CD8-positive, alpha-beta memory T cell (primary cell): Measurements from ENCODE around the gene SF1. TPM values are rescaled to one million over a fixed set of nuclear protein-coding genes. Genes with fewer than 3 reads are reported as not detected.
"Not testable (repeated sequence)": the region's sequence is repeated elsewhere in the genome, so short reads cannot be mapped to it uniquely, and the experiment has no call there.

ENCODE experiments used
- CTCF ChIA-PET: fragments of 350-600 bp; sonication (Branson Sonifier 250); formaldehyde crosslinking; loops from one replicate; lab custom pipeline; 2021; ENCODE audit warnings: antibody characterized with exemption; lab: Charles Lee
- POLR2A ChIA-PET: fragments of 350-600 bp; sonication (Branson Sonifier 250); formaldehyde crosslinking; loops from one replicate; lab custom pipeline; 2021; ENCODE audit warnings: antibody characterized with exemption; lab: Charles Lee
- DNase-seq, 5 donors: peaks; one replicate each; pipeline versions ENCODE4 v3.0.0 to v3.0.0-alpha.2; 2020 to 2022; ENCODE audit warnings: mixed read lengths in 1 of 5
- H3K27ac ChIP-seq: one replicate; pipeline ENCODE4 v1.7.0; 2013; ENCODE audit warnings: low read depth, mild to moderate bottlenecking, low read length, moderate library complexity
- H3K27me3 ChIP-seq: 2 replicates; pipeline ENCODE4 v1.7.0; 2013; ENCODE audit warnings: low read length, mild to moderate bottlenecking; ENCODE audit not compliant: insufficient read depth, poor library complexity, severe bottlenecking
- H3K36me3 ChIP-seq: 2 replicates; pipeline ENCODE4 v1.7.0; 2013; ENCODE audit warnings: mild to moderate bottlenecking, low read length, moderate library complexity; ENCODE audit not compliant: insufficient read depth
- H3K4me1 ChIP-seq: 2 replicates; pipeline ENCODE4 v1.7.0; 2013; ENCODE audit warnings: mild to moderate bottlenecking, low read length, moderate library complexity; ENCODE audit not compliant: insufficient read depth
- H3K4me3 ChIP-seq: 2 replicates; pipeline ENCODE4 v1.7.0; 2013; ENCODE audit warnings: mild to moderate bottlenecking, low read length
- H3K9me3 ChIP-seq: 2 replicates; pipeline ENCODE4 v1.7.0; 2013; ENCODE audit warnings: mild to moderate bottlenecking, low read length
- H3K27ac Mint-ChIP-seq, 8 donors: one replicate each; pipeline ENCODE4 v1.8.0; 2020 to 2021; ENCODE audit warnings: mixed read lengths in 8 of 8, mild to moderate bottlenecking in 6 of 8, inconsistent platforms in 3 of 8, moderate library complexity in 3 of 8
- H3K27me3 Mint-ChIP-seq, 2 donors: one replicate each; pipeline ENCODE4 v1.8.0; 2020 to 2021; ENCODE audit warnings: mixed read lengths in 2 of 2, mild to moderate bottlenecking in 1 of 2, moderate library complexity in 1 of 2
- H3K36me3 Mint-ChIP-seq, 3 donors: one replicate each; pipeline ENCODE4 v1.8.0; 2020 to 2021; ENCODE audit warnings: mixed read lengths in 3 of 3, inconsistent platforms in 1 of 3, mild to moderate bottlenecking in 1 of 3
- H3K4me1 Mint-ChIP-seq, 3 donors: one replicate each; pipeline ENCODE4 v1.8.0; 2020 to 2021; ENCODE audit warnings: mixed read lengths in 3 of 3, inconsistent platforms in 1 of 3, mild to moderate bottlenecking in 1 of 3
- H3K4me3 Mint-ChIP-seq, 7 donors: one replicate each; pipeline ENCODE4 v1.8.0; 2020 to 2021; ENCODE audit warnings: mixed read lengths in 7 of 7, mild to moderate bottlenecking in 6 of 7, moderate library complexity in 4 of 7, inconsistent platforms in 2 of 7
- H3K9me3 Mint-ChIP-seq, 5 donors: one replicate each; pipeline ENCODE4 v1.8.0; 2020 to 2022; ENCODE audit warnings: mixed read lengths in 5 of 5, mild to moderate bottlenecking in 3 of 5, moderate library complexity in 2 of 5, inconsistent platforms in 1 of 5
- polyA plus RNA-seq: library from polyadenylated mRNA; unstranded; fragments of 300-500 nt; fragmentation: Illumina TruSeq; gene quantifications from one replicate; pipeline ENCODE4 v1.2.3, GENCODE V29; 2021
- total RNA-seq, 2 experiments: library from RNA; stranded (reverse); gene quantifications; one replicate each; pipeline ENCODE4 v1.2.3, GENCODE V29; 2021

Gene SF1, protein sequence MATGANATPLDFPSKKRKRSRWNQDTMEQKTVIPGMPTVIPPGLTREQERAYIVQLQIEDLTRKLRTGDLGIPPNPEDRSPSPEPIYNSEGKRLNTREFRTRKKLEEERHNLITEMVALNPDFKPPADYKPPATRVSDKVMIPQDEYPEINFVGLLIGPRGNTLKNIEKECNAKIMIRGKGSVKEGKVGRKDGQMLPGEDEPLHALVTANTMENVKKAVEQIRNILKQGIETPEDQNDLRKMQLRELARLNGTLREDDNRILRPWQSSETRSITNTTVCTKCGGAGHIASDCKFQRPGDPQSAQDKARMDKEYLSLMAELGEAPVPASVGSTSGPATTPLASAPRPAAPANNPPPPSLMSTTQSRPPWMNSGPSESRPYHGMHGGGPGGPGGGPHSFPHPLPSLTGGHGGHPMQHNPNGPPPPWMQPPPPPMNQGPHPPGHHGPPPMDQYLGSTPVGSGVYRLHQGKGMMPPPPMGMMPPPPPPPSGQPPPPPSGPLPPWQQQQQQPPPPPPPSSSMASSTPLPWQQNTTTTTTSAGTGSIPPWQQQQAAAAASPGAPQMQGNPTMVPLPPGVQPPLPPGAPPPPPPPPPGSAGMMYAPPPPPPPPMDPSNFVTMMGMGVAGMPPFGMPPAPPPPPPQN
- total RNA-seq (100 to 1,000 TPM; 403 to 423 TPM), polyA plus RNA-seq (176 TPM)

GRCh38 chr11:64778473-64779298, at the start of gene SF1:
SF1 (minus strand) TSS chr11:64778542; CDS start chr11:64778392, 150 bp downstream.
- Histone ChIP-seq H3K27me3 (no peaks in the 10 kb centered on the region), H3K4me1 (peaks cover 53% of the 10 kb centered on the region), H3K36me3 (peaks cover 31% of the 10 kb centered on the region), H3K4me3 (peak within 1 kb of the TSS; percentile 99), H3K9me3 (no peaks in the 10 kb centered on the region), H3K27ac (peak within 1 kb of the TSS; percentile 98)
- Mint-ChIP-seq H3K4me3 (peak within 1 kb of the TSS; percentile 90 to 96 (median 95)), H3K27me3 (peaks cover 0 to 7% of the 10 kb centered on the region in 2 donors), H3K4me1 (peaks cover 58 to 64% (median 63%) of the 10 kb centered on the region in 3 donors), H3K9me3 (no peaks in the 10 kb centered on the region), H3K27ac (peak within 1 kb of the TSS; percentile 97 to 100 (median 99)), H3K36me3 (peaks cover 22 to 47% (median 28%) of the 10 kb centered on the region in 3 donors)
- POLR2A ChIA-PET = interaction anchor here (0.6 to 6.6 kb wide), 38 partner anchors 8 to 1218 kb away, joined by 3 to 158 read pairs (median 6); partner anchors contain the start of genes BAD, CDC42BPG, FAU and MALAT1
- CTCF ChIA-PET = interaction anchor here (0.6 to 26.7 kb wide), 13 partner anchors 9 to 104 kb away, joined by 3 to 441 read pairs (median 4); partner anchors contain the start of genes PYGM and RASGRP2
- DNase-seq = peak; percentile 98 to 100 (median 100)

DNA sequence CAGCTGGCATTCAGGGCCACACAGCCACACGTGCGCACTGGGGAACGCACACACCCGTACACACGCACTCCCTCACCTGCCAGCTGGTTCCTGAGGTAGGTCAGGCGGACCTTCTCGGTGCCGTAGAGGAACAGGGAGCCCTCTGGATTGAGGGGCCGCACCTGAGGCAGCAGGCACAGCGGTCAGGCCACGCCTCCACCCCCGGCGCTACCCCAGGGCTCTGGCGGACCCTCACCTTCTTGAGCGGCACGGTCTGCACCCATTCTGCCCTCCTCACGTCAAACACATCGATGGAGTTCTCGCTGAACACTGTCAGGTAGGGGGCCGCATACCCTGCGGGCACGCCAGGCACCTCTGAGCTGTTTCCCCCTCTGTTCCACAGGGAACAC, 49.1 kb upstream of the SF1 start:
- CTCF ChIA-PET = no interaction called here
- H3K9me3 Mint-ChIP-seq = no peaks in the 10 kb centered on the region

GRCh38 chr11:64826578-64827450, 48.5 kb upstream of the SF1 start:
- H3K9me3 Mint-ChIP-seq = no peaks in the 10 kb centered on the region
- Histone ChIP-seq H3K27ac (no peak overlapping the region), H3K4me3 (no peak overlapping the region), H3K9me3 (no peaks in the 10 kb centered on the region), H3K4me1 (no peaks in the 10 kb centered on the region), H3K27me3 (no peaks in the 10 kb centered on the region), H3K36me3 (no peaks in the 10 kb centered on the region)
- DNase-seq = no peak
- peaks cover 0 to 1% of the 10 kb centered on the region in 2 donors for H3K27me3 Mint-ChIP-seq
- CTCF ChIA-PET = interaction anchor here (1.1 to 1.6 kb wide), 2 partner anchors 19 to 67 kb away, joined by 4 to 8 read pairs; no protein-coding TSS in a partner anchor
- no peak overlapping the region for H3K4me3 Mint-ChIP-seq
- H3K36me3 Mint-ChIP-seq = peaks cover 2 to 42% (median 3%) of the 10 kb centered on the region in 3 donors
- peaks cover 0 to 2% (median 0%) of the 10 kb centered on the region in 3 donors for H3K4me1 Mint-ChIP-seq
- POLR2A ChIA-PET = no interaction called here
- H3K27ac Mint-ChIP-seq = no peak overlapping the region

More for the DNA sequence above, 49.1 kb upstream of the SF1 start:
- Histone ChIP-seq H3K9me3 (no peaks in the 10 kb centered on the region), H3K27ac (no peak overlapping the region), H3K4me1 (no peaks in the 10 kb centered on the region), H3K36me3 (no peaks in the 10 kb centered on the region), H3K4me3 (no peak overlapping the region), H3K27me3 (no peaks in the 10 kb centered on the region)
- no peak for DNase-seq
- Mint-ChIP-seq H3K27me3 (peaks cover 0 to 1% of the 10 kb centered on the region in 2 donors), H3K27ac (no peak overlapping the region), H3K4me3 (no peak overlapping the region), H3K36me3 (peaks cover 2 to 48% (median 3%) of the 10 kb centered on the region in 3 donors), H3K4me1 (peaks cover 0 to 2% (median 0%) of the 10 kb centered on the region in 3 donors)
- POLR2A ChIA-PET = no interaction called here

- H3K4me1 Mint-ChIP-seq = peaks cover 0 to 2% (median 0%) of the 10 kb centered on the region in 3 donors
- no peaks in the 10 kb centered on the region for H3K36me3 ChIP-seq
- ChIA-PET CTCF (interaction anchor here (1.1 to 1.6 kb wide), 2 partner anchors 20 to 68 kb away, joined by 4 to 8 read pairs; no protein-coding TSS in a partner anchor), POLR2A (no interaction called here)
- no peak overlapping the region for H3K27ac Mint-ChIP-seq
- H3K4me3 ChIP-seq = no peak overlapping the region
- no peaks in the 10 kb centered on the region for H3K9me3 Mint-ChIP-seq
- peaks cover 2 to 38% (median 3%) of the 10 kb centered on the region in 3 donors for H3K36me3 Mint-ChIP-seq
- no peaks in the 10 kb centered on the region for H3K9me3 ChIP-seq
- DNase-seq = no peak
- no peak overlapping the region for H3K4me3 Mint-ChIP-seq
- H3K27me3 ChIP-seq = no peaks in the 10 kb centered on the region
- no peaks in the 10 kb centered on the region for H3K4me1 ChIP-seq
- H3K27ac ChIP-seq = no peak overlapping the region
- H3K27me3 Mint-ChIP-seq = peaks cover 0 to 1% of the 10 kb centered on the region in 2 donors
These were observed 47.7 kb upstream of the SF1 start for GRCh38 chr11:64826062-64826461.

- Mint-ChIP-seq H3K36me3 (peaks cover 2 to 26% (median 3%) of the 10 kb centered on the region in 3 donors), H3K27ac (peak overlapping the region in 1 of 8 donors; percentile 70), H3K27me3 (peaks cover 0 to 1% of the 10 kb centered on the region in 2 donors), H3K4me3 (no peak overlapping the region), H3K4me1 (peaks cover 0 to 2% (median 0%) of the 10 kb centered on the region in 3 donors), H3K9me3 (no peaks in the 10 kb centered on the region)
- Histone ChIP-seq H3K27me3 (no peaks in the 10 kb centered on the region), H3K4me3 (no peak overlapping the region), H3K36me3 (no peaks in the 10 kb centered on the region), H3K9me3 (no peaks in the 10 kb centered on the region), H3K4me1 (no peaks in the 10 kb centered on the region), H3K27ac (no peak overlapping the region)
- DNase-seq = no peak
- CTCF ChIA-PET = no interaction called here
- POLR2A ChIA-PET = no interaction called here
These were observed 45.3 kb upstream of the SF1 start for GRCh38 chr11:64823568-64824119.

DNA sequence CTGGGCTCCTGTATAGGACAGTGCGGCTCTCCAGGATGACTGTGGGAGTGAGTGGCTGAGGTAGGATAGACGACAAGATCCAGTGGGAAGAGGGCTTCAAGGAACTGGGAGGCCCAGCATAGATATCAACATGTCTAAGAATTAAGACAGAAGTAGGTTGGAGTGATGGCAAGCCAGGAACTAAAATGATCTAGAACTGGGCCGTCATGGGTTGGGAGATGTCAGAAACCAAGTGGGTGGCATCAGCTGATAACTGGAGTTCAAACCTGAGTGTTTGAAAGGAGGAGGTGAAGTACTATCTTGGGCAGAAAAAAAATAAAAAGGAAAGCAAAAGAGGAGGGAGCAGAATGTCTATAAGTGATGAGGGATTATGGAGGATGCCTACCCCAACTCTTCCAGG, 39.1 kb upstream of the SF1 start:
- Mint-ChIP-seq H3K36me3 (no peaks in the 10 kb centered on the region), H3K4me1 (no peaks in the 10 kb centered on the region), H3K27ac (peak overlapping the region in 2 of 8 donors; percentile 0 to 45), H3K4me3 (no peak overlapping the region), H3K27me3 (no peaks in the 10 kb centered on the region), H3K9me3 (no peaks in the 10 kb centered on the region)
- DNase-seq = no peak
- Histone ChIP-seq H3K9me3 (no peaks in the 10 kb centered on the region), H3K27me3 (no peaks in the 10 kb centered on the region), H3K4me3 (no peak overlapping the region), H3K4me1 (no peaks in the 10 kb centered on the region), H3K27ac (no peak overlapping the region), H3K36me3 (no peaks in the 10 kb centered on the region)
- ChIA-PET CTCF (no interaction called here), POLR2A (no interaction called here)

GRCh38 chr11:64815433-64815832, 37.1 kb upstream of the SF1 start:
- H3K36me3 Mint-ChIP-seq, H3K9me3 Mint-ChIP-seq, POLR2A ChIA-PET, H3K27ac Mint-ChIP-seq, H3K4me3 ChIP-seq, H3K4me3 Mint-ChIP-seq, H3K4me1 ChIP-seq, H3K9me3 ChIP-seq, H3K27me3 Mint-ChIP-seq, H3K27me3 ChIP-seq, H3K36me3 ChIP-seq, DNase-seq, H3K27ac ChIP-seq: not testable (repeated sequence)
- CTCF ChIA-PET = interaction anchor here (0.8 kb wide), 1 partner anchor 29 kb away, joined by 3 read pairs; the partner anchor contains the start of gene CDC42BPG
- H3K4me1 Mint-ChIP-seq = peaks cover 6 to 12% (median 7%) of the 10 kb centered on the region in 3 donors
